ENCODE data around the gene AMOTL2. TPM values are rescaled to one million over a fixed set of nuclear protein-coding genes. Genes with fewer than 3 reads are reported as not detected.

Gene AMOTL2
- total RNA-seq, 1 donor from 2014 or later: 281 TPM

GRCh38 chr3:134353171-134353825, 20.9 kb downstream of the AMOTL2 start:
- Mint-ChIP-seq H3K4me3 (no peak overlapping the region), H3K27me3 (ENCODE audit: low read depth) (no peaks in the 10 kb centered on the region), H3K4me1 (peaks cover 58% of the 10 kb centered on the region), H3K27ac (peak overlapping the region; percentile 82), H3K36me3 (peaks cover 41% of the 10 kb centered on the region), H3K9me3 (no peaks in the 10 kb centered on the region)
- no peak for TF ChIP-seq CTCF (IDR thresholded peaks at IDR 0.05; ENCODE audit: unreplicated experiment)
- no peak for DNase-seq (ENCODE audit: low spot score in 2 of 2, unreplicated experiment in 2 of 2)

DNA sequence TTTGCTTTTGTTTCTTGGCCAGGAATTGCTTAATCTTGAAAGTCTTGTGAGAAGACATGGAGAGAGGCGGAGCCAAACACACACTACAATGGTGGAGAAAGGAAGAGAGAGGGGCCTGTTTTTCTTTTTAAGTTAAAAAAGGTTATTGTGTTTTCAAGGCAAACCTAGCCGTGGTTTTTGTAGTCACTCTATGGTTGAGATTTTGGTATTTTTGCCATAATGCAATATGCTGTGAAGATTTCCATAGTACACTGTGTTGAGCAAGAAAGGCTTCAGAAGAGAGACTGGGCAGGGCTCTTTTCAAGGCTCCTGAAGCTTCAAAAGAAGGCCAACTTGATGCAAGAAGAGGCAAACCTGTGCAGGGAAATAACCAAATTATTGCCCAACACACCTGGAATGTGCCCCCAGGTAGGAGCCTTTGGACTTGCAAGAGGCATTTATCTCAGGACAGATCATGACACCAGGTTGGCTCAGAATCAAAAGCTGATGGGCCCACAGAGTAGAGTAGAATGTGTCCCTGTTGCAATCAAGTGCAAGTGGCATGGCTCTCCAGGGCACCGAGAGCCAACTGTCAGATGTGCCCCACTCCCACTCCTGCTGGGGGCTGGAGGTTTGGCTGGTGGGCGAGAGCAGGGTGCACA, 22.1 kb downstream of the AMOTL2 start:
- TF ChIP-seq CTCF (IDR thresholded peaks at IDR 0.05; ENCODE audit: unreplicated experiment): no peak
- Mint-ChIP-seq H3K9me3 (peaks cover under 1% of the 10 kb centered on the region), H3K4me1 (peaks cover 46% of the 10 kb centered on the region), H3K36me3 (peaks cover 39% of the 10 kb centered on the region), H3K27me3 (ENCODE audit: low read depth) (no peaks in the 10 kb centered on the region), H3K4me3 (no peak overlapping the region), H3K27ac (peak overlapping the region; percentile 85)
- no peak for DNase-seq (ENCODE audit: low spot score in 2 of 2, unreplicated experiment in 2 of 2)

DNA sequence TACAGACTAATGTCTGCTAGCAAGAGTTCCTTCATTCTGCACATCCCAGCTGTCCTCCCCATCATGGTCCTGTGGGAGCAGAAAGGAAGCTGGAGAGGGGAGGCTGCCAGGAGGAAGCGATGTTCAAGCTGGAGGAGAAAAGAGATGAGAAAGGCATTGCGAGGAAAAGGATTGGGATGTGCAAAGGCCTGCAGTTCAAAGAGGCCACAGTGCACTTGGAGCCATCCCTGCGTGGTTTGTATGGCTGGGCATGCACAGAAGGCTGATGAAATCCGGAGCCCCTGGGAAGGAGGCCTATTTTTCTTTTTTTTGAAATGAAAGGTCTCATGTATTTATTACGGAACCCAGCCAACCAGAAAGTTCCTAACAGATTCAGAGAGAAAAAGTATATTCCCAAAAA, 22.8 kb downstream of the AMOTL2 start:
- no peak overlapping the region for H3K4me3 Mint-ChIP-seq
- H3K4me1 Mint-ChIP-seq: peaks cover 39% of the 10 kb centered on the region
- no peak for TF ChIP-seq CTCF (IDR thresholded peaks at IDR 0.05; ENCODE audit: unreplicated experiment)
- peak overlapping the region; percentile 70 for H3K27ac Mint-ChIP-seq
- peaks cover 36% of the 10 kb centered on the region for H3K36me3 Mint-ChIP-seq
- no peak for DNase-seq (ENCODE audit: low spot score in 2 of 2, unreplicated experiment in 2 of 2)
- peaks cover 8% of the 10 kb centered on the region for H3K9me3 Mint-ChIP-seq
- no peaks in the 10 kb centered on the region for H3K27me3 Mint-ChIP-seq (ENCODE audit: low read depth)

DNA sequence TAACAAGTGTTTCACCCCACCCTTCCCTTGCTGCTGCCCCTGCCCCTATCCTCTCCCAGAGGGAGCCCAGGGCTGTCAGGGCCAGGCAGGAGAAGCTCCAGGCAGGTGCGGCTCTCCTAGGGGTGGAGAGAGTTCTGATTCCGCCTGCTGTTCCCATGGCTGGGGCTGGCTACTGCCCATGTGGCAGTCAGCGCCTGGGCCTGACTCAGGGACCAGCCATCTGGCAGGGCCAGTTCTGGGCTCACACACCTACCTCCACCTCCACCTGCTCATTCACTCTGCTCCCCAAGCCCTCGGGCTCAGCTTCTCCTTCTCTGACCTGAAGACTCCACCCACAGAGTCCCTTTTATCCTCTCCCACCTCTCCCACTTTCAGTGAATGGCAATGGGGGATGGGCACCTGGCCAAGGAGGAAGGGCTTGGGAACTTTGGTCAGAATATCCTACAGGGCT, 23.4 kb downstream of the AMOTL2 start:
- no peak for TF ChIP-seq CTCF (IDR thresholded peaks at IDR 0.05; ENCODE audit: unreplicated experiment)
- peaks cover 12% of the 10 kb centered on the region for H3K9me3 Mint-ChIP-seq
- peak overlapping the region; percentile 70 for H3K27ac Mint-ChIP-seq
- no peak overlapping the region for H3K4me3 Mint-ChIP-seq
- peaks cover 35% of the 10 kb centered on the region for H3K4me1 Mint-ChIP-seq
- peaks cover 34% of the 10 kb centered on the region for H3K36me3 Mint-ChIP-seq
- no peaks in the 10 kb centered on the region for H3K27me3 Mint-ChIP-seq (ENCODE audit: low read depth)
- DNase-seq (ENCODE audit: low spot score in 2 of 2, unreplicated experiment in 2 of 2): no peak

DNA sequence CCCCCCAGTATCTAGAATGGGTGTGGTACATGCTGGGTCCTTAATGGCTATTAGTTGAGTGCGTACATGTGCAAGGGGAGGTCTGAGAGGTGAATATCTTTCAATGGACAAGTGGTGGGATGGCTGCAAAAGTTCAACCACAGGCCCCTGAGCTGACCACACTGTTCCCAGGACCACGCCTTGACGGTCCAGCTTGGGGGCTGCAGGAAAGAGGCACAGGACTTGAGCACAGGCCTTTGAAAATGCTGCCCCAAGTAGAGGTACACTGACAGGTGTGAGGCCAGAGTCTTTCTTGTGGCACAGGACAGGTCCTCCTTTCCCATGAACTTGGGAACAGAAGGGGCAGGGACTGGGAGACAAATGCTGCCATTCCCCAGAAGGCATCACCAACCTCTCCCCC, 24.0 kb downstream of the AMOTL2 start:
- no peak for TF ChIP-seq CTCF (IDR thresholded peaks at IDR 0.05; ENCODE audit: unreplicated experiment)
- Mint-ChIP-seq H3K27ac (no peak overlapping the region), H3K27me3 (ENCODE audit: low read depth) (no peaks in the 10 kb centered on the region), H3K4me1 (peaks cover 31% of the 10 kb centered on the region), H3K36me3 (peaks cover 31% of the 10 kb centered on the region), H3K4me3 (no peak overlapping the region), H3K9me3 (peaks cover 13% of the 10 kb centered on the region)
- DNase-seq (ENCODE audit: low spot score in 2 of 2, unreplicated experiment in 2 of 2): no peak
